Bronchial epithelial cell (primary cell): ENCODE results near the gene PALM2AKAP2. TPM values are rescaled to one million over a fixed set of nuclear protein-coding genes. Genes with fewer than 3 reads are reported as not detected.

Experiments used
- DNase-seq: peaks from one replicate; pipeline ENCODE4 v3.0.0-alpha.2; 2010; ENCODE audit warnings: low read depth
- FAIRE-seq: peaks from 2 replicates; lab custom pipeline; 2011; peaks lifted over from hg19 to GRCh38; lab: Jason Lieb, UNC
- H3K27me3 ChIP-seq: 2 replicates; pipeline ENCODE4 v1.5.1; 2011; ENCODE audit warnings: low read length; ENCODE audit not compliant: control insufficient read depth, insufficient read depth
- H3K36me3 ChIP-seq: 2 replicates; pipeline ENCODE4 v1.5.1; 2011; ENCODE audit warnings: low read length; ENCODE audit not compliant: control insufficient read depth, insufficient read depth
- H3K4me3 ChIP-seq: 2 replicates; pipeline ENCODE4 v1.5.1; 2011; ENCODE audit warnings: mild to moderate bottlenecking, low read depth, low read length, control low read depth
- CTCF ChIP-seq: IDR thresholded peaks from 2 replicates; pipeline ENCODE4 v1.5.1; 2011; ENCODE audit warnings: mild to moderate bottlenecking, moderate library complexity, low read length, control low read depth, inconsistent platforms; ENCODE audit not compliant: insufficient read depth, severe bottlenecking
- total RNA-seq: library from RNA; depleted of rRNA; stranded (reverse); fragments of >200 nt; gene quantifications from 2 replicates; pipeline ENCODE4 v1.2.1, GENCODE V29; 2014

Gene PALM2AKAP2
- total RNA-seq, 1 donor from 2014 or later: 1.3 TPM

DNA sequence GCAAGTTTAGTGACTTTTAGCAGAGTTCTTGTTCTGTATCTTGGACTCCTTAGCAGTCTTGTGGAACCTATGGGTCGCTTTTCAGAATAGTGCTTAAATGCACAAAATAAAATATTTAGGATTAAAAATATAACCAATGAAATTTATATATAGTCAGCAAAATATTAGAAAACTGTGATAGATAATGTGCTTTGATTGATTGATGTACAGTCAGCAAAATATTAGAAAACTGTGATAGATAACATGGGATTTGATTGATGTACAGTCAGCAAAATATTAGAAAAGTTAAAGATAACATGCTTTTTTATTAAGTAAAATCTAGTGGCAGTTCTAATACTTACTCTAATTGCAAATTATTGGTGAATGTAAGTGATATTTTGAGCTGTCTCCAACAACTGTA is 16.1 kb downstream of the PALM2AKAP2 start:
- Histone ChIP-seq H3K4me3 (no peak overlapping the region), H3K27me3 (no peaks in the 10 kb centered on the region), H3K36me3 (no peaks in the 10 kb centered on the region)
- DNase-seq: no peak
- FAIRE-seq: no peak
- TF ChIP-seq CTCF: no peak

DNA sequence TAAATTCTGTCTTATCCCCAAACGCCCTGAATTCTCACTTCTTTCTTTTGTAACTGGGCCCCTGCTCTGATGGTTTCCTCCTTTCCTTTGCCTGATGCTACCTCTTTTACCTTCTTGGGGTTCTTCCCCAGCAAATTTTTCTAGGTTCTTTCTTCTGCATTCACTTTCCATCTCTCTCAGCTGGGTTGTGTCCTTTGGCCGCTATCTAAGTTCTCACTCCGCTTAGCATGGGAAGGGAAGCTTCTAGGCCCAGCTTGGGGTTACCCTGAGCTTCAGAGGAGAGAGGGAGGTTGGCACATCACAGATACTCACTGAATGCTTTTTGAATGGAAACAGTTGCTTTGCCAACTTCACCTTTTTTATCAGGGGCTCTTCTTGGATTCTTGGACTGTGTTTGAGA is 17.0 kb downstream of the PALM2AKAP2 start:
- FAIRE-seq (no peak), DNase-seq (no peak)
- Histone ChIP-seq H3K27me3 (no peaks in the 10 kb centered on the region), H3K4me3 (no peak overlapping the region), H3K36me3 (no peaks in the 10 kb centered on the region)
- TF ChIP-seq CTCF: no peak

DNA sequence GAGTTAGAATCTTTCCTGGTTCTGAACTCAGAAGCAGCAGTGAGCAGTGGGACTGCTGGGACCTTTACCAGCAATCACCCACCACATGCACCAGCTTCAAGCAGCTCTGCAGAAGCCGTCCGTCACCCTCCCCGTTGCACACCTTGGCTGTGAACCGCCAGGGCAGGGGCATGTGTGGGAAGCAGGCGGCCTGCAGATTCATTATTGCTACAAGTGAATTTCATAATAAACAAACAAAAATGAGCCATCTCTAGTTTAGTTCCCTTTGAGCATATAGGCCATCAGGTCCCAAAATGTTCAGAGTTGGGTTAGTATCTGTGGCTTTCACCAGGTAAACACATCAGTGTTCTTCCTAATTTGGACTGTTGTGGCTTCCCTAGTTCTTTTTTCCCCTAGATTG is 17.5 kb downstream of the PALM2AKAP2 start:
- TF ChIP-seq CTCF: no peak
- no peak for FAIRE-seq
- DNase-seq: no peak

GRCh38 chr9:109799141-109799540 is 19.1 kb downstream of the PALM2AKAP2 start:
- no peak for FAIRE-seq
- no peak for TF ChIP-seq CTCF

More for the DNA sequence above, 17.5 kb downstream of the PALM2AKAP2 start:
- H3K36me3 ChIP-seq: no peaks in the 10 kb centered on the region
- no peaks in the 10 kb centered on the region for H3K27me3 ChIP-seq
- no peak overlapping the region for H3K4me3 ChIP-seq

GRCh38 chr9:109799792-109800191 is 19.8 kb downstream of the PALM2AKAP2 start:
- no peak for TF ChIP-seq CTCF
- Histone ChIP-seq H3K27me3 (no peaks in the 10 kb centered on the region), H3K4me3 (no peak overlapping the region), H3K36me3 (no peaks in the 10 kb centered on the region)
- no peak for FAIRE-seq
- DNase-seq: no peak

More at GRCh38 chr9:109799141-109799540, 19.1 kb downstream of the PALM2AKAP2 start:
- Histone ChIP-seq H3K4me3 (no peak overlapping the region), H3K36me3 (no peaks in the 10 kb centered on the region), H3K27me3 (no peaks in the 10 kb centered on the region)
- DNase-seq: no peak

DNA sequence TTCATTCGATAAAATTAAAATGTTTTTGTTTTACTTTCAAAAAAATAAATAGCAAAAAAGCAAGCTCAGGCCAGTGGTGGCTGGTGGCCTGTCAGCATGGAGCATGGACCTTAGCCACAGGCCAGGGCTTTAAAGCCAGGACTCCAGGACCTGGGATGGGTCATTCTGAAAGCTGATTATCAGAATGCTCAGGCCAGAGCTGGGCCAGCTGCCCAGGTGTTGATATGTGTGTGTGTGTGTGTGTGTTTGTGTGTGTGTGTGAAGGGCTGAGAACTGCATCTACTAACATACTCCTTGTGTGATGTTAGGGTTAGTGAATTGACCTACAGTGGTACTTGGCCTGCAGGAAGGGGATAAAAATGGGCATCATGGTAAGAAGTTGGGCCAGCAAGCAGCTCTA is 21.5 kb downstream of the PALM2AKAP2 start:
- Histone ChIP-seq H3K27me3 (no peaks in the 10 kb centered on the region), H3K36me3 (no peaks in the 10 kb centered on the region), H3K4me3 (no peak overlapping the region)
- no peak for TF ChIP-seq CTCF
- DNase-seq: no peak
- no peak for FAIRE-seq
